GM18909 (cell line): ENCODE results near the gene USP8.
A peak's percentile ranks its signal among the peaks of the same experiment; 100 is the strongest.
"Not testable (repeated sequence)": the region's sequence is repeated elsewhere in the genome, so short reads cannot be mapped to it uniquely, and the experiment has no call there.

Experiments
- ATAC-seq: cut with Tn5 transposase; IDR thresholded peaks from one replicate; pipeline ENCODE4 v1.9.1; 2021; ENCODE audit warnings: mild to moderate bottlenecking; ENCODE audit not compliant: unreplicated experiment, poor library complexity

USP8 gene

DNA sequence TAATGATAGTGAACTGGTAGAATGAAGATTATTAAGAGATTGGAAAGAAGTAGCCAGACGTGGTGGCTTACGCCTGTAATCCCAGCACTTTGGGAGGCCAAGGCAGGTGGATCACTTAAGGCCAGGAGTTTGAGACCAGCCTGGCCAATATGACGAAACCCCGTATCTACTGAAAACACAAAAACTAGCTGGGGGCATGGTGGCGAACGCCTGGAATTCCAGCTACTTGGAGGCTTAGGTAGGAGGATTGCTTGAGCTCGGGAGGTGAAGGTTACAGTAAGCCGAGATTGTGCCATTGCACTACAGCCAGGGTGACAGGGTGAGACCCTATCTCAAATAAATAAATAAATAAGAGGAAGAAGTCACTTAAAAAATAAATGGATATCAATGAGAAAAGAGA lies 14.0 kb downstream of the USP8 start:
- ATAC-seq = no peak

DNA sequence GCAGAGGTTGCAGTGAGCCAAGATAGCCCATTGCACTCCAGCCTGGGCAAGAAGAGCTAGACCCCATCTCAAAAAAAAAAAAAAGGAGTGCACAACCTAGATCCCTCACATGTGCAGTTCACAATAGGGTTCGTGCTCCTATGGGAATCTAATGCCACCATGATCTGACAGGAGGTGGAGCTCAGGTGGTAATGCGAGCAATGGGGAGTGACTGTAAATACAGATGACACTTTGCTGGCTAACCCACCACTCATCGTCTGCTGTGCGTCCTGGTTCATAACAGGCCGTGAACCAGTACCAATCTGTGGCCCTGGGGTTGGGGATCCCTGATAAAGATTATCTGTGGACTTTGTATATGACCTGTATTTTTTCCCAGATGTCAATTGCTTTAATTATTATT lies 16.7 kb downstream of the USP8 start:
- no peak for ATAC-seq

DNA sequence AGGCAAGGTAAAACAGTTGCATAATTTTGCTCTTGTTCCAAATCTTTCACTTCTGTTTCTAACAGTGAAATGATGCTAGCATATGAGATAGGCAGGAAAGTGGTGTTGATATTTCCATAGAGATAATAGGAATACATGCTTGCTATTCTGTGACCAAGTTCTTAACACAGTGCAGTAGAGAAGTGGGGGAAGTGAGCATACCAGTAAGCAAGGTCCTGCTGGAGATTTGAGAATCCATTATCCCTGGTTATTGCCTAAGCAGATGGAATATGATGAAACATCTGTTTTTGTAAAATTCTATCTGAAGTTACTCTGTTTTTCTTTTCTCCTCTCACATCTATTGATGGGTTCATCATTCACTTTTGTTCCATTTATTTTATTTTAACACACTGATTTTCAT lies 28.7 kb downstream of the USP8 start:
- ATAC-seq = no peak

DNA sequence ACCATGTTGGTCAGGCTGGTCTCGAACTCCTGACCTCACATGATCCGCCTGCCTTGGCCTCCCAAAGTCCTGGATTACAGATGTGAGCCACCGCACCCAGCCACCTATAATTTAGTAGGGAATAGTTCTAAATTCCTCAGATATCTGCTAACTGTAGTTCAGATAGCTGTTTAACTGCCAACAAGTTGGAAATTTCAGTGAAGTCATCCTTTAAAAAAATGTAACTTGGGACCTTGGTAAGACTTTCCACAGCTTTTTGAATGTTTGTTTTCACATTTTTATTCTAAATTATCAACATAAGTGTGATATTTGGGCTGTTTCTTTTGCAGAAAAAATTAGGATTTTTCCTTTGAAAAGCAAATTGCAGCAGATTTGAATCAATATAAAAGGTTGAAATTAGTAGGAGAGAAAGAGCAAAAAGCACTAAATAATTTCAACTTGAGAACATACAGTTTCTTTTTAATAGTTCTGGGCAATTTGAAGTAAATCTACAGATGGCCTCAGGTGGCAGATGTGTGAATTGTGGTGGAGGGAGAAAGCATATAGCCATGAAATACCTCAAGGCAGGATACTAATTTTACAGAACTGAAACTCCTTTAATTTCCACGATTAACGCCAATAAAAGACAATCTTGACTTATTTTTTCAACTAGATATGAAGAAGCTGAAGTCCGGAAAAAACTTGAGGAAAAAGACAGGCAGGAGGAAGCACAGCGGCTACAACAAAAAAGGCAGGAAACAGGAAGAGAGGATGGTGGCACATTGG lies 34.3 kb downstream of the USP8 start:
- ATAC-seq = no peak

DNA sequence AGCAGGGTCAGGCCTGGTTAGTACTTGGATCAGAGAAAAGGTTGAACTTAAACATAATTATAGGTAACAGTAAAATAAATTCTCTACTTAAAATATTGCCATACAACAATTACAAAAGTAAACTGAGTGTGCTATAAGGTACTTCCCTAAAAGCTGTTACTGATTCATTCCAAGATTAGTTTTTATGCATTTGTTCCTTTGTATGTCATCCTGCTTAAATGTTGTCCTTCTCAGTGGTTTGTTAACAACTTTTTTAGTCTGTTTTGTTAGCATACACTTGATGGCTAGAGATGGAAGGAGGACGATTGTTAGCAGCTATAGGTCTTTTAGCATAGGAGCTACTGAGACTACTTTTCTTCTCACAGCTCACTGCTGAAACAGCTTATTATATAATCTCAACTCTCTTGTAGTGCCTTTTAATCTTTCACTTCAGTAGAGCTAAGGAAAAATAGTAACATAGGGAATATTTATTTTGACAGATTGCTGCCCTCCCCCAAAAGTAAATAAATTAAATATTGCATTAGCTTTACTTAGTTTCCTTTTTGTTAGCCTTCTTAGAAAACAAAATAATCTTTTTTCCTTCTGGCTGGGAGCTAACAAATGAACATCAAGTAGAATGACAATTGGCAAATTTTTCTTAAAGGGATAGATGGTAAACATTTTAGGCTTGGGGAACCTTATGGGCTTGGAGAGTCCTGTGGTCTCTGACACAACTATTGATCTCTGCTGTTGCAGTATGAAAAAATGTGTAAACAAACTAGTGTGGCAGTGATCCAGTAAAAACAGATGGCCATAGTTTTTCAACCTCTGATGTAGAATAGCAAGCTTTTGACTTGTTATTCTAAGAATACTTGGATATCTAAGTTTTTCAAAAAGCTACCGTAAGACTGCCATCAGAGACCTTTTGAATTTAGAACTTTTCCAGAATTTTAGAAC lies 39.5 kb downstream of the USP8 start:
- ATAC-seq = no peak

DNA sequence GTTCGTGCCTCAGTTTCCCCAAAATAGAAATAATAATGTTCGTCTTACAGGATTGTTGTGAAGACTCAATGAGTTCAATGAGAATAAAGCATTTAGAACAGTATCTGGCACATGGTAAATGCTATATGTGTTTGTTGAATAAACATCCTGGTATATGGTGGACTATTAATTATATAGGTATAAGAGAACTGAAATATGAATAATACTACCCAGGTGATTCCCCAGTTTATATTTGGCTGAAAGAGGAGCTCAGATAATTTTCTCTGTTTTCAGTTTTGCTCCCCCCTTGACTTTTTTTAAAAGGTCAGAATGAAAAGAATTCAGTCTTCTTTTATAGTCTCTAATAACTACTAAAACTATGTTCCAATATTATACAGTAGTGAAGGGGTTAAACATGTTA lies 46.9 kb downstream of the USP8 start:
- no peak for ATAC-seq

DNA sequence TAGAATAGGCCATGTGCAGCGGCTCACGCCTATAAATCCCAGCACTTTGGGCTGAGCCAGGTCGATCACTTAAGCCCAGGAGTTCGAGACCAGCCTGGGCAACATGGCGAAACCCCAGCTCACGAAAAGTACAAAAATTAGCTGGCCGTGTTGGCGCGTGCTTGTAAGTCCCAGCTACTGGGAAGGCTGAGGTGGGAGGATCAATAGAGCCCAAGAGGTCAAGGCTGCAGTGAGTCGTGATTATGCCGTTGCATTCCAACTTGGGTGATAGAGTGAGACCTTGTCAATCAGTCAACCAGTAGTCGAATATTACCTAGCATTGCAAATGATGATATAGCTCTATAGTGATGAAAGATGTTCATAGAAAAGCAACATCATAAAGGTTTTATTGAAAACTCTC lies 51.9 kb downstream of the USP8 start:
- ATAC-seq = no peak

DNA sequence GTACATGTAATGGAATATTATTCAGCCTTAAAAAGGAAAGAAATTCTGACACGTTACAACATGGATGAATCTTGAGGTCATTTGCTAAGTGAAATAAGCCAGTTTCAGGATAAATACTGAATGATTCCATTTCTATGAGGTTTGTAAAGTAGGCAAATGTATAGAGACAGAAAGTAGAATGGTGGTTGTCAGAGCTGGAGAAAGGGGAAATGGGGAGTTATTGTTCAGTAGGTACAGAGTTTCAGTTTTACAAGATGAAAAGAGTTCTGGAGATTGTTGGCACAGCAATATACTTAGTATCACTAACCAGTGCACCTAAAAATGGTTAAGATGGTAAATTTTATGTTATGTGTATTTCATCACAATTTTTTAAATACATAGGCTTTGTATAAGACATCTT lies 60.6 kb downstream of the USP8 start:
- ATAC-seq = peak; percentile 77

DNA sequence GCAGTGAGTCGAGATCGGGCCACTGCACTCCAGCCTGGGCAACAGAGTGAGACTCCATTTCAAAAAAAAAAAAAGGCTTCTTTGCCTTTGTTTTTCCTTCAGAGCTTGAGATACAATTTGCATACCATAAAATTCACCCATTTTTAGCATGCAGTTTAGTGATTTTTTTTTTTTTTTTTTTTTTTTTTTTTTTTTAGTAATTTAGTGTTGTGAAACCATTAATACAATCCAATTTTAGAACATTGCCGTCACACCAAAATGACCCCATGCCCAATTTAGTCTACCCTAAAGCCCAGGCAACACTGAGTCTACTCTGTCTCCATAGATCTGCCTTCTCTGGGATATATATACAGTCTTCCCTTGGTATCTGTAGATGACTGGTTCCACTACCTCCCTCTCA lies 61.2 kb downstream of the USP8 start:
- no peak for ATAC-seq

DNA sequence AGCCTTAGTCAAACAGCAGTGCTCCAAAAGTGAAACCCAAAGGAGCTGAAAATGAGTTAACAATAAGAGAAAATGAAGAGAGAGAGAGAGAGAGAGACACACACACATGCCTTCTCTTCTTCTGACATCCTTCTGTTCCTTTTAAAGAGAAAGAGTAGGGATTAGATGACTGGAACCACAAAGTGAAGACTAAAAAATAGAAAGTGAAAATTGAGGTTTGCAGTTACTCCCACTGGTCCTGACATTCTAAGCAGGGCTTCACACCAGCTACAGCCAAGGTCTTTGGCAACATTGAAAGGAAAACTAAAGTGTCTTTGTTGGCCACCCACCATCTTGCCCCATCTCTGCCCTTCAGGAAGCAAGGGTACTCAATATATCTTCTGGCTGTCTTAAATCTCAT lies 63.1 kb downstream of the USP8 start:
- ATAC-seq = no peak

DNA sequence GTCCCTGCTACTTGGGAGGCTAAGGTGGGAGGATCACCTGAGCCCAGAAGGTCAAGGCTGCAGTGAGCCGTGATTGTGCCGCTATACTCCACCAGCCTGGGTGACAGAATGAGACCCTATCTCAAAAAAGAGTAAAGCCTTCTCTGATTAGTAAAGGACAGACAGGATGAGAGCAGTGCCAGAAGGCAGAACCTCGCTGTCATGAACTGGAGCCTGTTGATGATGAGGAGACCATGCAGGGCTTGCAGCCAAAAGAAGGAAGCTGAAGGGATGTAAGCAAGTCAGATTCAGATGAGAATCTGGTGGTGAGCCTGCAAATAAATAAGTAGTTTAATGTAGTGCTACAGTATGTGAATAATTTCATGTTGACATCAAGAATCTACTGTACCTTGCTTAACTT lies 69.4 kb downstream of the USP8 start:
- no peak for ATAC-seq

DNA sequence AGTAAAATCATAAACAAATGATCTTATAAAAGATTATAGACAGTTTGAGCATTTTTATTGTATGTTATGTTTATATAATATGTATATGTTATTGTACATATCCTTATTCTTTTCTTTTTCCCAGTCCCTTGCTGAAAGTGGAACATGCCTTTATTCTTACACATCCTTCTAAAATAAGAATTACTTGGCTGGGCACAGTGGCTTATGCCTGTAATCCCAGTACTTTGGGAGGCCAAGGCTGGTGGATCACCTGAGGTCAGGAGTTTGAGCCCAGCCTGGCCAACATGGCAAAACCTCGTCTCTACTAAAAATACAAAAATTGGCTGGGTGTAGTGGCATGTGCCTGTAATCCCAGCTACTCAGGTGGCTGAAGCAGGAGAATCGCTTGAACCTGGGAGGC lies 70.3 kb downstream of the USP8 start:
- not testable (repeated sequence) for ATAC-seq

DNA sequence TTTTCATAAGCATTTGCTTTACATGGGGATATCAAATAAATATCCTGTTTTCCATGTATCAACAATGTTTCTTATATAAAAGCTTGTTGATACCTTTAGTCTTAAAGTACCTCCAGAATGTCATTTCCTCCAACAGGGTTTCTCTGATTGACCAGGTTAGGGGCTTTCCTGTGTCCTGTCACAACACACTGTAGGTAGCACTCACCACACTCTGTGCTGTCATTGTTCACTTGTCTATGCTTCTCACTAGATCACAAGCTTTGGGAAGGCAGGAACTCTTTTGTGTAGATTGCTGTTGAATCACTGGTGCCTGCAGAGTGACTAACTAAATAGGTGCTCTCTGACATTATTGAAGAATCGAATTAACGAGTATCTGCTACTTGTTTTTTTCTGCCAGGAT lies 72.5 kb downstream of the USP8 start:
- ATAC-seq = no peak

DNA sequence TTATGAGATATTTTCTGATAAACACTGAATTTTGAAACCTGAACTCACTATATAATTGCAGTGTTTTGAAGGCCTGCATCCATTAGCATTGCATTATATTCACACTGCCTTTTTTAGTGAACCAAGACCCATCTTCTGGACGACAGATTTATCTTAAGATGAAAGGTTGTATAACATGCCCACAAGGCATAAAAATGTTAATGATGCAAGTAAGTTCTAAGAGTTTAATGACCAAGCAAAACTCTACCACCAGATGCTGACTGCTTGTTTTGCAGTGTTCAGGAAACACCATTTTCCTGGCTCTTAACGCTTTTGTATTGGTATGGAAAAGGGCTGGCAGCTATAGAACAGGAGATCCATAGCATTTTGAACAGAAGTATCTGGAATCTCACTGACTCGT lies 76.1 kb downstream of the USP8 start:
- ATAC-seq = no peak

DNA sequence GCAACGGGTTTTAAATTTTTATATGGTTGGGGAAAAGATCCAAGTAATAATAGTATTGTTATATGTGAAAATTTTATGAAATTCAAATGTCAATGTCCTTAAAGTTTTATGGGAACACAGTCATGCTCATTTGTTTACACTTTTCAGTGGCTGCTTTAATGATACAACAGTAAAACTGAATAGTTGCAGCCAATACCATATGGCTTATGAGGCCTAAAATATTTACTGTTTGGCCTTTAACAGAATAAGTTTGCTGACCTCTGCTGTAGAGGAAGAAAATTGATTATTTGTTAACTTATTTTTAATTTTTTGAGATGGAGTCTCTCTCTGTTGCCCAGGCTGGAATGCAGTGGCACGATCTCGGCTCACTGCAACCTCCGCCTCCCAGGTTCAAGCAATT lies 77.6 kb downstream of the USP8 start:
- ATAC-seq = no peak

DNA sequence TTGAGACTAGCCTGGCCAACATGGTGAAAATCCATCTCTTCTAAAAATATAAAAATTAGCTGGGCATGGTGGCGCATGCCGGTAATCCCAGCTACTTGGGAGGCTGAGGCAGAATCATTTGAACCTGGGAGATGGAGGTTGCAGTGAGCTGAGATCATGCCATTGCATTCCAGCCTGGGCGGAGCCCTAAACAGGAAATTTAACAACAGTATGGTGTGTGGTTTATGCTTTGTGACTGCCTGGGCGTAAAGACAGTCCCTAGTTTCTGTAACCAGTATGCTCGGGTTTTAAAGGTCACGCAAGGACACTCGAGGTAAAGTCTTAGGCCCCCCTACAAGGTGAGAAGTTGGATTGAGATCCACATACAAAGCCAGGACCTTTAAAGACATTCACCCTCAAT lies 78.9 kb downstream of the USP8 start:
- ATAC-seq = no peak

DNA sequence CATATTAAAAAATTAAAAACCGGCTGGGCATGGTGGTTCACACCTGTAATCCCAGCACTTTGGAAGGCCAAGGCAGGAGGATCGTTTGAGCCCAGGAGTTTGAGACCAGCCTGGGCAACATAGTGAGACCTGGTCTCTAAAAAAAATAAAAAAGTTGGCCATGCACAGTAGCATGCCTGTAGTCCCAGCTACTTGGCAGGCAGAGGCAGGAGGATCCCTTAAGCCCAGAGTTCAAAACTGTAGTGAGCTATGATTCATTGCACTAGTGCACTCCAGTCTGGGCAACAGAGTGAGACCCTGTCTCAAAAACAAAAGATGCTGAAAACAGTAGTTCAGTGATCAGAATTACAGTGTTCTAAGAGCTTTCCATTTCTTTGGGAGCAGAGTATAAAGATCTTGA lies 81.5 kb downstream of the USP8 start:
- not testable (repeated sequence) for ATAC-seq

DNA sequence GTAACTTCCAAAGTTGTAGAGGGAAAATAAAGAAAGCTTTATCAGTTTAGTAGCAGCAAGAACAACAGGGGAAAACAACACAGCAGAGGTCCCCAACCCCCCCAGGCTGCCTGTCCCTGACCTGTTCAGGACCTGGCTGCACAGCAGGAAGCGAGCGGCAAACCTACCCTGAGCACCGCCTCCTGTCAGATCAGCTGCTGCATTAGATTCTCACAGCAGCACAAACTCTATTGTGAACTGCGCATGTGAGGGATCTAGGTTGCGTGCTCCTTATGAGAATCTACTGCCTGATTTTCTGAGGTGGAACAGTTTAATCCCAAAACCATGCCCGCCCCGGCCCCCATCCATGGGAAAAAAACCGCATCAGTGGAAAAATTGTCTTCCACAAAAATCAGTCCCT lies 81.9 kb downstream of the USP8 start:
- no peak for ATAC-seq

DNA sequence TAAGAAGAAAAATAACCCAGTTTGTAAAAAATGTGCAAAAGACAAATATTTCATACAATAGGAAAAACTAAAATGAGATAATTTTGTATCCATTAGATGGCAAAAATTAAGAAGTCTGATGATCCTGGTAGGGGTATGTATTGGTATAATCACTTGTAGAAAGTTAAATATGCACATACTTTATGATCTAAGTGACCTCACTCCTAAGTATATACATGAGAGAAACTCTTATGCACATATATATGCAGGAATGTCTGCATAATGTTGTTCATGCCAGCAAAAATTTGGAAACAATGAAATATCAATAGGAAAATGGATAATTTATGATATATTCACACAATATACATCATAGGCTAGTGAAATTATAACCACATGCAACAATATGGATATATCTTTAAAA lies 88.8 kb downstream of the USP8 start:
- no peak for ATAC-seq

DNA sequence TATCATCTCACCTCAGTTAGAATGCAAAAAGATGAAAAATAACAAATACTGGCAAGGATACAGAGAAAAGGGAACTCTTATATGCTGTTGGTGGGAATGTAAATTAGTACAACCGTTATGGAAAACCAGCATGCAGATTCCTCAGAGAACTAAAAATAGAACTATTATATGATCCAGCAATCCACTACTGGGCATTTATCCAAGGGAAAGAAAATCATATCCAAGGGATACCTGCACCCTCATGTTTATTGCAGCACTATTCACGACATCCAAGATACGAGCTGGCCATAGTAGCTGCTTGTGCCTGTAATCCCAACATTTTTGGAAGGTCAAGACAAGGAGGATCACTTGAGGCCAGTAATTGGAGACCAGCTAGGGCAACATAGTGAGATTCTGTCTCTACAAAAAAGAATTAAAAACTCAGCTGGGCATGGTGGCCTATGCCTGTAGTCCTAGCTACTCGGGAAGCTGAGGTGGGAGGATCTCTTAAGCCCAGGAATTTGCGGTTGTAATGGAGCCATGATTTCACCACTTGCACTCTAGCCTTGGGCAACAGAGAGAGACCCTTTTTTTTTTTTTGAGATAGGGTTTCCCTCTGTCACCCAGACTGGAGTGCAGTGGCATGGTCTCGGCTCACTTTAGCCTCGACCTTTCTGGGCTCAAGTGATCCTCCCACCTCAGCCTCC lies 95.7 kb downstream of the USP8 start:
- ATAC-seq = no peak

DNA sequence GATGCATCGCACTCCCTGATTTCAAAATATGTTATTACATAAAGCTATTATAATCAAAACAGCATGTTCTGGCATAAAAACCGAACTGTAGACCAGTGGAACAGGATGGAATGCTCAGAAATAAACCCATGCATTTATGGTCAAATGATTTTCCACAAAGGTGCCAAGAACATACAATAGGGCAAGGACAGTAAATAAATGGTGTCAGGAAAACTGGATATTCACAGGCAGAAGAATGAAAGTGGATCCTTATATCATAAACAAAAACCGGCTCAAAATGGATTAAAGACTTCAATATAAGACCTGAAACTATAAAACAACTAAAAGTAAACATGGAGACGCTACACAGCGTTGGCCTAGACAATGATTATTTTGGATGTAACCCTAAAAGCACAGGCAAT lies 99.6 kb downstream of the USP8 start:
- ATAC-seq = no peak
